Loucy (cell line): ENCODE data around the gene SLC9A8.

Source experiments
- H2AFZ ChIP-seq: fragments of 200-600 bp; sonication (generic); 2 replicates; pipeline ENCODE4 v1.6.0; 2016; ENCODE audit warnings: antibody characterized with exemption, mild to moderate bottlenecking, low read length, moderate library complexity
- H3F3A ChIP-seq: fragments of 200-600 bp; 2 replicates; pipeline ENCODE4 v1.6.0; 2016; ENCODE audit warnings: antibody characterized with exemption, low read depth, mild to moderate bottlenecking
- H3K27me3 ChIP-seq: fragments of 200-600 bp; sonication (generic); 2 replicates; pipeline ENCODE4 v1.6.1; 2014; ENCODE audit warnings: low read length, mild to moderate bottlenecking; ENCODE audit not compliant: insufficient read depth, poor library complexity, severe bottlenecking
- H3K36me3 ChIP-seq: fragments of 200-600 bp; sonication (generic); 2 replicates; pipeline ENCODE4 v1.6.1; 2016; ENCODE audit warnings: low read length; ENCODE audit not compliant: insufficient read depth
- H3K4me1 ChIP-seq: fragments of 200-600 bp; sonication (generic); 2 replicates; pipeline ENCODE4 v1.5.1; 2014; ENCODE audit warnings: low read length, mild to moderate bottlenecking; ENCODE audit not compliant: insufficient read depth, poor library complexity, severe bottlenecking
- H3K4me2 ChIP-seq: fragments of 200-600 bp; sonication (generic); 2 replicates; pipeline ENCODE4 v1.6.0; 2014; ENCODE audit warnings: antibody characterized with exemption, low read length, low read depth, mild to moderate bottlenecking; ENCODE audit not compliant: poor library complexity, severe bottlenecking
- H3K4me3 ChIP-seq: fragments of 200-600 bp; sonication (generic); 2 replicates; pipeline ENCODE4 v1.5.1; 2014; ENCODE audit warnings: low read length, mild to moderate bottlenecking, mixed read lengths; ENCODE audit not compliant: poor library complexity, severe bottlenecking
- H3K79me2 ChIP-seq: fragments of 200-600 bp; sonication (generic); 2 replicates; pipeline ENCODE4 v1.6.1; 2014; ENCODE audit warnings: low read length; ENCODE audit not compliant: insufficient read depth
- H3K9ac ChIP-seq: fragments of 200-600 bp; sonication (generic); 2 replicates; pipeline ENCODE4 v1.6.0; 2014; ENCODE audit warnings: mild to moderate bottlenecking, low read depth, low read length, moderate library complexity; ENCODE audit not compliant: poor library complexity, severe bottlenecking
- H3K9me2 ChIP-seq: fragments of 200-600 bp; sonication (generic); replicated peaks from 2 replicates; pipeline ENCODE4 v1.6.1; 2016; ENCODE audit warnings: low read depth, low read length, mixed read lengths
- H3K9me3 ChIP-seq: fragments of 200-600 bp; sonication (generic); 2 replicates; pipeline ENCODE4 v1.6.1; 2014; ENCODE audit warnings: mild to moderate bottlenecking, antibody characterized with exemption, low read length, low read depth; ENCODE audit not compliant: insufficient read depth
- H4K20me1 ChIP-seq: fragments of 200-600 bp; sonication (generic); 2 replicates; pipeline ENCODE4 v1.6.0; 2014; ENCODE audit warnings: antibody characterized with exemption, low read length, mild to moderate bottlenecking; ENCODE audit not compliant: insufficient read depth, poor library complexity, severe bottlenecking
- EZH2phosphoT487 ChIP-seq: fragments of 200-600 bp; IDR thresholded peaks from 2 replicates; pipeline ENCODE4 v1.6.1; 2018; ENCODE audit warnings: antibody characterized with exemption, mild to moderate bottlenecking, moderate library complexity, borderline replicate concordance
- TF ChIP-seq, protein P1 (sequence below): fragments of 200-600 bp; sonication (generic); conservative IDR thresholded peaks from 2 replicates; pipeline ENCODE4 v1.5.1; 2014; ENCODE audit warnings: mild to moderate bottlenecking, antibody characterized with exemption, low read length

Gene SLC9A8

GRCh38 chr20:49929142-49929494 is 116.5 kb downstream of the SLC9A8 start:
- no peaks in the 10 kb centered on the region for H3K79me2 ChIP-seq
- TF ChIP-seq, protein P1, sequence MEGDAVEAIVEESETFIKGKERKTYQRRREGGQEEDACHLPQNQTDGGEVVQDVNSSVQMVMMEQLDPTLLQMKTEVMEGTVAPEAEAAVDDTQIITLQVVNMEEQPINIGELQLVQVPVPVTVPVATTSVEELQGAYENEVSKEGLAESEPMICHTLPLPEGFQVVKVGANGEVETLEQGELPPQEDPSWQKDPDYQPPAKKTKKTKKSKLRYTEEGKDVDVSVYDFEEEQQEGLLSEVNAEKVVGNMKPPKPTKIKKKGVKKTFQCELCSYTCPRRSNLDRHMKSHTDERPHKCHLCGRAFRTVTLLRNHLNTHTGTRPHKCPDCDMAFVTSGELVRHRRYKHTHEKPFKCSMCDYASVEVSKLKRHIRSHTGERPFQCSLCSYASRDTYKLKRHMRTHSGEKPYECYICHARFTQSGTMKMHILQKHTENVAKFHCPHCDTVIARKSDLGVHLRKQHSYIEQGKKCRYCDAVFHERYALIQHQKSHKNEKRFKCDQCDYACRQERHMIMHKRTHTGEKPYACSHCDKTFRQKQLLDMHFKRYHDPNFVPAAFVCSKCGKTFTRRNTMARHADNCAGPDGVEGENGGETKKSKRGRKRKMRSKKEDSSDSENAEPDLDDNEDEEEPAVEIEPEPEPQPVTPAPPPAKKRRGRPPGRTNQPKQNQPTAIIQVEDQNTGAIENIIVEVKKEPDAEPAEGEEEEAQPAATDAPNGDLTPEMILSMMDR: no peak
- TF ChIP-seq EZH2phosphoT487: no peak
- H3F3A ChIP-seq: no peaks in the 10 kb centered on the region
- no peak overlapping the region for H3K4me3 ChIP-seq
- H3K27me3 ChIP-seq: no peaks in the 10 kb centered on the region
- H4K20me1 ChIP-seq: no peaks in the 10 kb centered on the region
- H3K9me2 ChIP-seq: no peaks in the 10 kb centered on the region
- H3K36me3 ChIP-seq: no peaks in the 10 kb centered on the region
- peak overlapping the region; percentile 83; the same call in 1 of the 2 replicates for H2AFZ ChIP-seq
- peaks cover 3% of the 10 kb centered on the region for H3K4me1 ChIP-seq
- peak overlapping the region; percentile 57 for H3K4me2 ChIP-seq
- no peaks in the 10 kb centered on the region for H3K9me3 ChIP-seq
- no peak overlapping the region for H3K9ac ChIP-seq

- H3K27me3 ChIP-seq: no peaks in the 10 kb centered on the region
- H3F3A ChIP-seq: no peaks in the 10 kb centered on the region
- H3K4me3 ChIP-seq: peak overlapping the region; percentile 87
- peak overlapping the region; percentile 90 for H3K9ac ChIP-seq
- no peaks in the 10 kb centered on the region for H3K36me3 ChIP-seq
- H3K4me1 ChIP-seq: peaks cover 43% of the 10 kb centered on the region
- peak overlapping the region; percentile 96 for H2AFZ ChIP-seq
- no peaks in the 10 kb centered on the region for H3K9me2 ChIP-seq
- peaks cover 52% of the 10 kb centered on the region for H3K79me2 ChIP-seq
- peaks cover 38% of the 10 kb centered on the region for H4K20me1 ChIP-seq
- TF ChIP-seq EZH2phosphoT487: no peak
- TF ChIP-seq, protein P1: no peak
- H3K4me2 ChIP-seq: peak overlapping the region; percentile 91
- H3K9me3 ChIP-seq: no peaks in the 10 kb centered on the region
Observed at GRCh38 chr20:49935746-49936152, 123.1 kb downstream of the SLC9A8 start.

DNA sequence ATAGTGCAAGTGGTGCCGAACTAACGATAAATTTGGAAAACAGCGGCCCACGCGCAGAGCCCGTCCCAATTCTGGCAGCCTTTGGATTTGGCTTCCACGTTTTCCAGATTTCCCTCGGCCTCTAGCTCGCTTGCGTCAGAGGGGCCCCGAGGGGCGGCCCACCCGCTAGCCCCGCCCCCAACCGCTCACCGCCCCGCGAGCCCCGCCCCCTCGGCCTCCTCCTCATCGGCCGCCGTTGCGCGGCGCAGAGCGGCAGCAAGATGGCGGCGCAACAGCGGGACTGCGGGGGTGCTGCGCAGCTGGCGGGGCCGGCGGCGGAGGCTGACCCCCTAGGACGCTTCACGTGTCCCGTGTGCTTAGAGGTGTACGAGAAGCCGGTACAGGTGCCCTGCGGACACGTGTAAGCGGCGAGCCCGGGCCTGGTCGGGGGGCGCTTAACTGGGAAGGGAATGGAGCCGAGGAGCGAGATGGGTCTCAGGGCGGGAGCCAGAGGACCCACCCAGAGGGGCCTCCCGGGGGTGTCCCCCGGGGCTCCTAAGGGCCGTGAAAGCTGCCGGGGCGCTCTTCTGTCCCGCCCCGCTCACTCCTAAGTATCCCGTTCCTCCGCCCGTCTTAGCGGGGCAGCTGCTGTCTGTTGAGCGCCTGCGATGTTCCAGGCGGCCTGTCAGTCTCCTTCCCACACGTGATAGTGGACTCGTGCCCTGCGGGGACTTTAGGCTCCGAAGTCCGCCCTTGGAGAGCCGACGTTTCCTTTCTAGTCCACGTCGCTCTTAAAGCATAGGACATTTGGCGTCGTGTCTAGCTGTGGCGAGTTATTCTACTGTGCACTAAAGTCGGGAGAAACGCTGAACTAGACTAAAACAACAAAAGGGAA is 123.8 kb downstream of the SLC9A8 start, which contains the start of gene RNF114:
RNF114 (plus strand) TSS at position 245 of the 874 bp plus-strand sequence; CDS start at position 261, 16 bp downstream.
- H3K9me2 ChIP-seq: no peaks in the 10 kb centered on the region
- H3K36me3 ChIP-seq: peaks cover 6% of the 10 kb centered on the region; the same call in 1 of the 2 replicates
- peak within 1 kb of the TSS; percentile 87 for H3K4me3 ChIP-seq
- H4K20me1 ChIP-seq: peaks cover 44% of the 10 kb centered on the region
- no peak for TF ChIP-seq EZH2phosphoT487
- TF ChIP-seq, protein P1: no peak
- peak within 1 kb of the TSS; percentile 96 for H2AFZ ChIP-seq
- no peaks in the 10 kb centered on the region for H3K9me3 ChIP-seq
- peaks cover 48% of the 10 kb centered on the region for H3K4me1 ChIP-seq
- peak within 1 kb of the TSS; percentile 90 for H3K9ac ChIP-seq
- peak within 1 kb of the TSS; percentile 91 for H3K4me2 ChIP-seq
- H3K79me2 ChIP-seq: peaks cover 59% of the 10 kb centered on the region
- no peaks in the 10 kb centered on the region for H3F3A ChIP-seq
- no peaks in the 10 kb centered on the region for H3K27me3 ChIP-seq
